Transverse colon (tissue), 4 donors: ENCODE results near the gene SLC9A4.

Experiments
- CTCF ChIP-seq, 5 experiments: fragments of 200-600 bp in 3 of 5; fragments of 450-650 bp in 2 of 5; sonication (generic) in 3 of 5; IDR thresholded peaks; 1 replicate in 2 of 5; 2 replicates in 3 of 5; pipeline ENCODE4 v1.5.1; 2016 to 2017; ENCODE audit warnings: antibody characterized with exemption in 5 of 5, inconsistent platforms in 3 of 5, mild to moderate bottlenecking in 2 of 5, moderate library complexity in 1 of 5
- EP300 ChIP-seq: sonication (generic); formaldehyde crosslinking; IDR thresholded peaks from one replicate; pipeline ENCODE4 v1.6.1; 2017; ENCODE audit warnings: antibody characterized with exemption, low read depth
- POLR2AphosphoS5 ChIP-seq, 3 donors: sonication (generic); formaldehyde crosslinking; IDR thresholded peaks; one replicate each; pipeline ENCODE4 v1.6.1; 2016; ENCODE audit warnings: antibody characterized with exemption in 3 of 3

DNA sequence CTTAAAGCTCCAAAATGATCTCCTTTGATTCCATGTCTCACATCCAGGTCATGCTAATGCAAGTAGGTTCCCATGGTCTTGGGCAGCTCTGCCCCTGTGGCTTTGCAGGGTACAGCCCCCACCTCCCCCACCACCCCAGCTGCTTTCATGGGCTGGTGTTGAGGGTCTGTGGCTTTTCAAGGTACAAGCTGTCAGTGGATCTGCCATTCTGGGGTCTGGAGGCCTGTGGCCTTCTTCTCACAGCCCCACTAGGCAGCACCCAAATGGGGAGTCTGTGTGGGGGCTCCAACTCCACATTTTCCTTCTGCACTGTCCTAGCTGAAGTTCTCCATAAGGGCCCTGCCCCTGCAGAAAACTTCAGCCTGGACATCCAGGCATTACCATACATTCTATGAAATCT lies 19.0 kb downstream of the SLC9A4 start:
- TF ChIP-seq CTCF (IDR thresholded peaks at IDR 0.05) (no peak), EP300 (no peak), POLR2AphosphoS5 (IDR thresholded peaks at IDR 0.05) (no peak)
